Hepatocyte (in vitro differentiated cells): ENCODE measurements around the gene STXBP1. TPM values are rescaled to one million over a fixed set of nuclear protein-coding genes. Genes with fewer than 3 reads are reported as not detected.

ENCODE experiments used
- DNase-seq: peaks from one replicate; pipeline ENCODE4 v3.0.0-alpha.2; 2016; ENCODE audit warnings: low spot score
- H2AFZ ChIP-seq: fragments of 200-600 bp; sonication (generic); 2 replicates; pipeline ENCODE4 v1.6.0; 2016; ENCODE audit warnings: antibody characterized with exemption, mild to moderate bottlenecking
- H3K27ac ChIP-seq: fragments of 200-600 bp; sonication (generic); 2 replicates; pipeline ENCODE4 v1.5.1; 2016; ENCODE audit warnings: mild to moderate bottlenecking
- H3K27me3 ChIP-seq: fragments of 200-600 bp; sonication (generic); 2 replicates; pipeline ENCODE4 v1.6.1; 2016
- H3K36me3 ChIP-seq: fragments of 200-600 bp; sonication (generic); replicated peaks from 2 replicates; pipeline ENCODE4 v1.5.1; 2016; ENCODE audit warnings: low read depth; ENCODE audit not compliant: insufficient read depth
- H3K4me1 ChIP-seq: fragments of 200-600 bp; sonication (generic); 2 replicates; pipeline ENCODE4 v1.5.1; 2016; ENCODE audit warnings: mild to moderate bottlenecking, moderate library complexity; ENCODE audit not compliant: insufficient read depth
- H3K4me2 ChIP-seq: fragments of 200-600 bp; sonication (generic); 2 replicates; pipeline ENCODE4 v1.6.0; 2016
- H3K4me3 ChIP-seq: fragments of 200-600 bp; sonication (generic); 2 replicates; pipeline ENCODE4 v1.5.1; 2016; ENCODE audit warnings: mild to moderate bottlenecking
- H3K79me2 ChIP-seq: fragments of 200-600 bp; sonication (generic); 2 replicates; pipeline ENCODE4 v1.6.0; 2017; ENCODE audit warnings: mild to moderate bottlenecking
- H3K9me2 ChIP-seq: fragments of 200-600 bp; sonication (generic); replicated peaks from 2 replicates; pipeline ENCODE4 v1.6.0; 2017; ENCODE audit warnings: mild to moderate bottlenecking; ENCODE audit not compliant: insufficient read depth
- H3K9me3 ChIP-seq: fragments of 200-600 bp; sonication (generic); 2 replicates; pipeline ENCODE4 v1.5.1; 2016; ENCODE audit warnings: low read depth, mild to moderate bottlenecking
- H4K20me1 ChIP-seq: fragments of 200-600 bp; sonication (generic); 2 replicates; pipeline ENCODE4 v1.6.0; 2016; ENCODE audit warnings: mild to moderate bottlenecking; ENCODE audit not compliant: insufficient read depth, poor library complexity, severe bottlenecking
- EZH2 ChIP-seq: fragments of 200-600 bp; sonication (generic); IDR thresholded peaks from 2 replicates; pipeline ENCODE4 v1.6.1; 2016; ENCODE audit warnings: antibody characterized with exemption, mild to moderate bottlenecking, borderline replicate concordance
- EZH2phosphoT487 ChIP-seq: fragments of 200-600 bp; sonication (generic); IDR thresholded peaks from one replicate; pipeline ENCODE4 v1.6.1; 2018; ENCODE audit warnings: antibody characterized with exemption, mild to moderate bottlenecking, low read depth, moderate library complexity; ENCODE audit not compliant: unreplicated experiment, severe bottlenecking
- WGBS: methylation state at CpG from one replicate; pipeline ENCODE4 v1.1.6; 2016; ENCODE audit warnings: low lambda C conversion rate; ENCODE audit errors: missing lambda C conversion rate; 5-methylcytosine and 5-hydroxymethylcytosine counted together
- polyA plus RNA-seq: library from polyadenylated mRNA; unstranded; fragments of >200 nt; fragmentation: Nextera tagmentation; extraction: Ambion mirVana; gene quantifications from 2 replicates; pipeline ENCODE4 v1.2.1, GENCODE V29; 2016
- total RNA-seq: library from RNA; depleted of rRNA; stranded (reverse); fragments of >200 nt; gene quantifications from 2 replicates; pipeline ENCODE4 v1.2.3, GENCODE V29; 2014
- TF ChIP-seq, protein P1 (sequence below): fragments of 200-600 bp; sonication (generic); IDR thresholded peaks from 2 replicates; pipeline ENCODE4 v1.5.1; 2016; ENCODE audit warnings: antibody characterized with exemption, mild to moderate bottlenecking; ENCODE audit not compliant: poor library complexity

STXBP1 gene
- total and polyA plus RNA-seq, 2 experiments from 2014 or later, result 22.6 to 27.6 TPM

DNA sequence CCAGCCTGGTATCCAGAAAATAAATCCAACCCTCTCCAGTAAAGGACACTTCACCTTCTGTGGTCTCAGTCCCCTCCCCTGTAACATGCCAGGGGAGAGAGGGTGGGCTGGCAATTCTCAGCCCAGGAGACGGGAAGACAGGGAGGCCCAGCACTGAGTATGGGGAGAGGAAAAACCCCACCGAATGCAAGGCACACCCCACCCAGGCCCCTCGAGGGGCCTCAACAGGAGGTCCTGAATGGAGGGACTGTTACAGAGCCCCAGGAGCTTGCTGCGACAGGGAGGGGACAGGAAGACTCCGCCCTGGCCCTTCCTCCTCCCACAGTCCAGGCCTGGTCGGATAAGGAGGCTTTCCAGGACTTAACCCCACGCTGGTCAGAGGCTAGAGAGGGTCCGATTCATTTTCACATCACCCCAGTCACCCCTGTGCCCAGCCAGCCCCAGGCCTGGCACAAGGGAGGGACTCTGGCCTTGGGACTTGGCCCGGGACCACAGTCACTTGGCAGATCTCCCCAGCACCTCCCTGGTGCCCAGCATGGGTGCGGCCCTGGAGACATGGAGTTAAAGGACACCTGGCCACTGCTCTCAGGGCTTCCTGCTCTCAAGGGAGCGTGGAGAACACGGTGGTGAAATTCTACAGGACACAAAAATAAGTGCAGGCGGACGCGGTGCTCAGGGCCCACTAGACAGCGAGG is 44.9 kb upstream of the STXBP1 start:
- Histone ChIP-seq H3K9me3 (no peaks in the 10 kb centered on the region), H3K4me1 (peaks cover 39% of the 10 kb centered on the region), H3K9me2 (no peaks in the 10 kb centered on the region), H2AFZ (no peak overlapping the region), H3K36me3 (no peaks in the 10 kb centered on the region), H3K27ac (peak overlapping the region; percentile 91), H3K79me2 (peaks cover 67% of the 10 kb centered on the region), H3K4me3 (peak overlapping the region; percentile 60), H3K4me2 (peak overlapping the region; percentile 90), H4K20me1 (peaks cover 10% of the 10 kb centered on the region), H3K27me3 (no peaks in the 10 kb centered on the region)
- TF ChIP-seq, protein P1, sequence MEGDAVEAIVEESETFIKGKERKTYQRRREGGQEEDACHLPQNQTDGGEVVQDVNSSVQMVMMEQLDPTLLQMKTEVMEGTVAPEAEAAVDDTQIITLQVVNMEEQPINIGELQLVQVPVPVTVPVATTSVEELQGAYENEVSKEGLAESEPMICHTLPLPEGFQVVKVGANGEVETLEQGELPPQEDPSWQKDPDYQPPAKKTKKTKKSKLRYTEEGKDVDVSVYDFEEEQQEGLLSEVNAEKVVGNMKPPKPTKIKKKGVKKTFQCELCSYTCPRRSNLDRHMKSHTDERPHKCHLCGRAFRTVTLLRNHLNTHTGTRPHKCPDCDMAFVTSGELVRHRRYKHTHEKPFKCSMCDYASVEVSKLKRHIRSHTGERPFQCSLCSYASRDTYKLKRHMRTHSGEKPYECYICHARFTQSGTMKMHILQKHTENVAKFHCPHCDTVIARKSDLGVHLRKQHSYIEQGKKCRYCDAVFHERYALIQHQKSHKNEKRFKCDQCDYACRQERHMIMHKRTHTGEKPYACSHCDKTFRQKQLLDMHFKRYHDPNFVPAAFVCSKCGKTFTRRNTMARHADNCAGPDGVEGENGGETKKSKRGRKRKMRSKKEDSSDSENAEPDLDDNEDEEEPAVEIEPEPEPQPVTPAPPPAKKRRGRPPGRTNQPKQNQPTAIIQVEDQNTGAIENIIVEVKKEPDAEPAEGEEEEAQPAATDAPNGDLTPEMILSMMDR, result no peak
- TF ChIP-seq EZH2 (no peak), EZH2phosphoT487 (no peak)
- peak; percentile 77 for DNase-seq
- WGBS, result 18% methylated on average over 16 of the region's 16 CpGs

DNA sequence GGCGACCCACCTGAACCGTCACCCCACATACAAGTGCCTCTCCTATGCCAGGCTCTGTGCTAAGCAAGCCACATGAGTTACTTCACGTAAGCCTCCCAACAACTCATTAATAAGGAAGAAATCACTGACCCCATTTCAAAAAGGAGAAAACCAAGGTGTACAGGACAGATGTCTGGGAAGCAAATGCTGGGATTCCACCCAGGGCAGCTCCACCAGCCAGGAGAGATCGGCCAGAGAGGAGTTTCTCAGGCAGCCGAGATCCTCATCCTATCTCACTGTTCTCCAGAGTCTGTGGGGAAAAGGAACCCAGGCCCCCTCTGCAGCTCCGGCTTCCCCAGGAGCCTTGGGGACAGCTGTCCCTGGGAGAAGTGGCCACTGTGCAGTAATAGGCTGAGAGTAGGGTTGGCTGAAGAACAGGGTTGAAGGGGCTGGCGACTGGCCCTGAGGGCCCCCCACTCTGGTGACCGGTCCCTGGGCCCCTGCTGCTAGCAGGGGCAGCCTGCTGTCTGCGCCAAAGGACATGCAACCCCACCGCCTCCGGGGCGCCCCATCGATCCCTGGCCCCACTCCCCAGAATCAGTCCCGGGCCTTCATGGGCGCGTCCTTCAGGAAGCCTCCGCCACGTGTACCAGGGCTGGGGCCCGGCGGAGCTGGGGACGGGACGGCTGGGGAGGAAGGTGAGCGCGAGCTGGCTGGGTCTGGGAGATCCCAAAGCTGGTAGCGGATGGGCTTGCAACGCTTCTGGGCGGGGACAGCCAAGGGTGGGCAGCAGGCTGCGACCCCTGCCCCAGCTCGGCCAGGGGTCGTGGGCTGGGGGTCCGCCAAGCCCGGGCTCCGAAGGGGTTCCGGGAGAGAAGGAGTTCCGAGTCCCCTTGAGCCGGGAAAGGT is 44.1 kb upstream of the STXBP1 start:
- Histone ChIP-seq H3K36me3 (no peaks in the 10 kb centered on the region), H3K9me2 (no peaks in the 10 kb centered on the region), H3K4me1 (peaks cover 36% of the 10 kb centered on the region), H4K20me1 (peaks cover 8% of the 10 kb centered on the region), H3K27ac (peak overlapping the region; percentile 91), H2AFZ (no peak overlapping the region), H3K79me2 (peaks cover 59% of the 10 kb centered on the region), H3K9me3 (no peaks in the 10 kb centered on the region), H3K4me3 (peak overlapping the region; percentile 60), H3K4me2 (peak overlapping the region; percentile 90), H3K27me3 (no peaks in the 10 kb centered on the region)
- TF ChIP-seq, protein P1, result no peak
- TF ChIP-seq EZH2, result no peak
- DNase-seq, result peak; percentile 65
- 9% methylated on average over 25 of the region's 36 CpGs for WGBS

DNA sequence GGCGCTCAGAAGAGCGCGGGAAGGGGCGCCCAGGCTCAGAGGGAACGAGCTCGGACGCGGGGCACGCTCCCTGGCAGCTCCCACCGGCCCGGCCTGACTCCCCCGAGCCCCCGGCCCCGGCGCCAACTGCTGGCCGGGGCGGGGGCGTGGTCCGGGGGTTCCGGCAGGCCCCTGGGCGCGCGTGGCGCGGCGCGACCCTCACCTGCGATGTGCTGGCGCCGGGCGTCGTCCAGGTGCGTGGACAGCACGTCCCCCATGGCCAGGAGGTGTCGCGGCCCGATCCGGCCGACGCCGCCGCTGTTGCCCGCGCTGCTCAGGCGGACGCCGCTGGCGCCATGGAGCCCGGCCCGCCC is 43.5 kb upstream of the STXBP1 start:
- no peaks in the 10 kb centered on the region for H3K27me3 ChIP-seq
- no peaks in the 10 kb centered on the region for H3K9me3 ChIP-seq
- peak overlapping the region; percentile 60 for H3K4me3 ChIP-seq
- peak overlapping the region; percentile 91 for H3K27ac ChIP-seq
- peaks cover 40% of the 10 kb centered on the region for H3K4me1 ChIP-seq
- no peaks in the 10 kb centered on the region for H3K9me2 ChIP-seq
- H3K79me2 ChIP-seq, result peaks cover 53% of the 10 kb centered on the region
- H4K20me1 ChIP-seq, result peaks cover 2% of the 10 kb centered on the region
- 2% methylated on average over 15 of the region's 50 CpGs for WGBS
- TF ChIP-seq, protein P1, result no peak
- TF ChIP-seq EZH2phosphoT487 (no peak), EZH2 (no peak)
- peak overlapping the region; percentile 90 for H3K4me2 ChIP-seq
- H3K36me3 ChIP-seq, result no peaks in the 10 kb centered on the region
- no peak overlapping the region for H2AFZ ChIP-seq
- DNase-seq, result no peak
